HEK293 (cell line): Measurements from ENCODE around the gene SLC8A1.

Source experiments
- CTCF ChIP-seq: fragments of 450-650 bp; formaldehyde crosslinking; IDR thresholded peaks from 2 replicates; pipeline ENCODE4 v1.5.1; 2016; ENCODE audit warnings: missing biosample characterization, missing genetic modification characterization
- TCF7L2 ChIP-seq: IDR thresholded peaks from 2 replicates; pipeline ENCODE4 v1.6.1; 2011; ENCODE audit warnings: low read depth, mild to moderate bottlenecking, inconsistent platforms, low read length, moderate library complexity, borderline replicate concordance
- TF ChIP-seq, protein P1 (sequence below): fragments of 450-650 bp; formaldehyde crosslinking; IDR thresholded peaks from 2 replicates; pipeline ENCODE4 v1.5.1; 2016; ENCODE audit warnings: missing biosample characterization, missing genetic modification characterization

- TF ChIP-seq TCF7L2: no peak
- no peak for TF ChIP-seq CTCF (tag by site-specific recombination)
- TF ChIP-seq, protein P1, sequence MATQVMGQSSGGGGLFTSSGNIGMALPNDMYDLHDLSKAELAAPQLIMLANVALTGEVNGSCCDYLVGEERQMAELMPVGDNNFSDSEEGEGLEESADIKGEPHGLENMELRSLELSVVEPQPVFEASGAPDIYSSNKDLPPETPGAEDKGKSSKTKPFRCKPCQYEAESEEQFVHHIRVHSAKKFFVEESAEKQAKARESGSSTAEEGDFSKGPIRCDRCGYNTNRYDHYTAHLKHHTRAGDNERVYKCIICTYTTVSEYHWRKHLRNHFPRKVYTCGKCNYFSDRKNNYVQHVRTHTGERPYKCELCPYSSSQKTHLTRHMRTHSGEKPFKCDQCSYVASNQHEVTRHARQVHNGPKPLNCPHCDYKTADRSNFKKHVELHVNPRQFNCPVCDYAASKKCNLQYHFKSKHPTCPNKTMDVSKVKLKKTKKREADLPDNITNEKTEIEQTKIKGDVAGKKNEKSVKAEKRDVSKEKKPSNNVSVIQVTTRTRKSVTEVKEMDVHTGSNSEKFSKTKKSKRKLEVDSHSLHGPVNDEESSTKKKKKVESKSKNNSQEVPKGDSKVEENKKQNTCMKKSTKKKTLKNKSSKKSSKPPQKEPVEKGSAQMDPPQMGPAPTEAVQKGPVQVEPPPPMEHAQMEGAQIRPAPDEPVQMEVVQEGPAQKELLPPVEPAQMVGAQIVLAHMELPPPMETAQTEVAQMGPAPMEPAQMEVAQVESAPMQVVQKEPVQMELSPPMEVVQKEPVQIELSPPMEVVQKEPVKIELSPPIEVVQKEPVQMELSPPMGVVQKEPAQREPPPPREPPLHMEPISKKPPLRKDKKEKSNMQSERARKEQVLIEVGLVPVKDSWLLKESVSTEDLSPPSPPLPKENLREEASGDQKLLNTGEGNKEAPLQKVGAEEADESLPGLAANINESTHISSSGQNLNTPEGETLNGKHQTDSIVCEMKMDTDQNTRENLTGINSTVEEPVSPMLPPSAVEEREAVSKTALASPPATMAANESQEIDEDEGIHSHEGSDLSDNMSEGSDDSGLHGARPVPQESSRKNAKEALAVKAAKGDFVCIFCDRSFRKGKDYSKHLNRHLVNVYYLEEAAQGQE: no peak
These were observed 238.8 kb downstream of the SLC8A1 start for GRCh38 chr2:40213071-40213470.
